T47D (cell line): Measurements from ENCODE around the gene NPTX1.

Experiments
- DNase-seq, 2 experiments: peaks; one replicate each; pipeline versions ENCODE4 v3.0.0 to v3.0.0-alpha.2; 2011 to 2012; ENCODE audit warnings: low read depth in 1 of 2, low spot score in 1 of 2
- JUND ChIP-seq: IDR thresholded peaks from 2 replicates; pipeline ENCODE4 v1.6.1; 2012; ENCODE audit warnings: low read depth
- in situ Hi-C: cut with HindIII; loops from 2 replicates; pipeline ENCODE4 v1.10.0; 2016; ENCODE audit warnings: low sequenced_read_pairs, low pct_unique_long_range_greater_than_20kb

The NPTX1 gene

GRCh38 chr17:80482555-80483308, 6.3 kb upstream of the NPTX1 start:
- in situ Hi-C loops: no loop called here
- TF ChIP-seq JUND: no peak
- DNase-seq: no peak

DNA sequence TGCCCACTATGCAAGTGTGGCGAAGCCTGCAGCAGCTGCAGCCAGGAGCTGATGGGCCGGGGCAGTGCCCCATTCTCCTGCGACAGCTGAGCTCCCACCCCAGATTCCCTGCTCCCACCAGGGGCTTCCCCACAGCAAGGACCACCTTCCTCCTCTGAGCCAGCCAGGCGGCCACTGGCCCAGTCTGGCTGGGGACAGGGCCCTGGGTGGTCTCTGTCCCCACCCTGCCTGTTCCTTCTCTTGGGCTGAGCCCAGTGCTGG, 5.6 kb upstream of the NPTX1 start:
- in situ Hi-C loops: no loop called here
- DNase-seq: no peak
- no peak for TF ChIP-seq JUND

GRCh38 chr17:80481284-80482057, 5.1 kb upstream of the NPTX1 start:
- in situ Hi-C loops: no loop called here
- no peak for TF ChIP-seq JUND
- DNase-seq: no peak

DNA sequence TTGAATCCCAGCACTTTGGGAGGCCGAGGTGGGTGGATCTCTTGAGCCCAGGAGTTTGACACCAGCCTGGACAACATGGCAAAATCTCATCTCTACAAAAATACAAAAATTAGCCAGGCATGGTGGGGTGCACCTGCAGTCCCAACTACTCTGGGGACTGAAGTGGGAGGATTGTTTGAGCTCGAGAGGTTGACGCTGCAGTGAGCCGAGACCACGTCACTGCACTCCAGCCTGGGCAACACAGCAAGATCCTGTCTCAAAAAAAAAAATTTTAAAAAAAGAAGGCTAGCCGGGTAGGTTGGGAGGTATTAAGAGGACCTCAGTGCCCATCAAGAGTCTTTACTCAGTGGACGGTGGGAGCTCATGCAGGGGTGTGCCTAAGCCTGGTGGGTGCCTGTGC, 3.8 kb upstream of the NPTX1 start:
- in situ Hi-C loops: no loop called here
- TF ChIP-seq JUND: no peak
- no peak for DNase-seq

DNA sequence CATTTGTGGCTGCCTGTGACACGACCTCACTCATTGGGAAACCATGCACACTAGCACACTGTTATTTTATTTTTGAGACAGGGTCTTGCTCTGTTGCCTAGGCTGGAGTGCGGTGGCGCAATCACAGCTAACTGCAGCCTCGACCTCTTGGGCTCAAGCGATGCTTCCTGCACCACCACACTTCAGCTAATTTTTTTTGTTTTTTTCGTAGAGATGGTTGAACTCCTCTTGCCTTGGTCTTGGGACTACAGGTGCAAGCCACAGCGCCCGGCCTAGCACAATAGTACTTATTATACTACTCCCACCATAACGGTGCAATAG, 2.8 kb upstream of the NPTX1 start:
- no peak for DNase-seq
- in situ Hi-C loops: no loop called here
- no peak for TF ChIP-seq JUND

DNA sequence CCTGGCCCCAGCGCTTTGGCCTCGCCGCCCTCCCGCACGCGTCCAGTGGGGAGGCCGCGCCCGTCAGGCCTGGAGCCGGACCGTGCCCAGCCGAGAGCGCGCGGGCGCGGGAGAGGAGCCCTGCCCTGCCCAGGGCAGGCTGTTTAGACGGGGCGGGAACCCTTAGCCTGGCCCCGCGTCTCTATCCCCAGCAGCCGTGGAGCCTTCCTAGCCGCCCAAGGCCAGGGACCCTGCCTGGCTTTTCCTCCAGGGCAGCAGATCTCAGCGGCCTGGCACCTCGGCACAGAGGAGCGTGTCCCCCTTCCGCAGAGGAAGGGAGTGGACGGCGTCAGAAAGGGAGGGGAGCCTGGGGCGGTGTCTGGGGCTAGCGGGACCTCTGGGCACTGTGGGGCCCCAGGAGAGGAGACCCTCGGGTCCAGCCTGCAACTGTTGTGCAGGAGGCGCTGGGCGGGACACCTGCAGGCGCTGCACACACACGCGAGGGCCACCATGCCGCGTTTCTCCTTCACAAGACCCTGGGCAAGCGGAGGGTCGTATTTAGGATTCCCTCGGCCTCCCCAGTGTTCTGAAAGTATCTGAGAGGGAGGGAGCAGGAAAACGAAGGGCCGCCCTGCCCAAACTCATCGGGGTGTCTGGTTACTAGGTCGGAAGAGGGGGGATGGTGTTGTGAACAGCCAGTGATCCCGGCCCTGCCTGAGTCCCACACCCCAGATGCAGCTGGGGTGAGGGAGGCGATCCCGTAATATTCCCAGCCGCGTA, 2.3 kb upstream of the NPTX1 start:
- DNase-seq: no peak
- in situ Hi-C loops: no loop called here
- no peak for TF ChIP-seq JUND

DNA sequence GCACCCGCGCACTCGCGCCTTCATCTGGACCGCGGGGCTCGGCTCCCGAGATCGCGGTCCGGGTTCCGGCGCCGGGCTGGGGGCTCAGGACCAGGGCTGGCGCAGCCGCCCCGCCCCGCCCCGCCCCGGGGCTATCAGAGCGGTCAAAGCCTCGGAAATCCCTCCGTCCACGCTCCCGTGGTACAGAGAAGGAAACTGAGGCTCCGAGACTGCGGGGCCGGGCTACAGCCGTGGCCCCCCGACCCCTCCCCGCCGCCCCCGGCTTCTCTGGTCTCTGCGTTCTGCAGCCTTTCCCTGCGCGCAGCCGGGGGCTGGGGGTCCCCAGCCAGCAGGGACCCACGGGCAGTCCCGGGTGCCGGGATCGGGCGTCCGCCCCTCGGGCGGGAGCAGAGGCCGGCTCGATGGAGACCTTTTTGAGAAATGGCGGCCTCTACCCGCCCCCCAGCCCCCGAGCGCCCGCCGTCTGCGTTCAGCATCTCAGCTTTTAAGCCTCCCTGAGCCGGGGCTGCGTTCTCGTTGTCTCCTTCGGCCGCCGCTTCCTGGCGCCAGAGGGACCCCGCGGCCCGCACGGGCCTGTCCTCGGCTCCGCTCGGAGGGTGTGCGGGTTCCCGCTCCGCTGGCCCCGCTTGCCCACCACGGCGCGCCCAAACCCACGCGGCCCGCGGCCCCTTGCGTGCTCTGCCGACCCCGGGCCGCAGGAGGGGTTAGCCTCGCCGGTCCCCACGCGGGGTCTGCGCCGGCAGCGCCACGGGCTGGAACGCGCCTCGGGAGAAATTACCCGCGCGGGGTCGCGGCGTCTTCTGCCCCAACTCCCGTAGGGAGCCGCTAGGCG, 1.5 kb upstream of the NPTX1 start:
- no peak for TF ChIP-seq JUND
- DNase-seq: no peak
- in situ Hi-C loops: no loop called here

DNA sequence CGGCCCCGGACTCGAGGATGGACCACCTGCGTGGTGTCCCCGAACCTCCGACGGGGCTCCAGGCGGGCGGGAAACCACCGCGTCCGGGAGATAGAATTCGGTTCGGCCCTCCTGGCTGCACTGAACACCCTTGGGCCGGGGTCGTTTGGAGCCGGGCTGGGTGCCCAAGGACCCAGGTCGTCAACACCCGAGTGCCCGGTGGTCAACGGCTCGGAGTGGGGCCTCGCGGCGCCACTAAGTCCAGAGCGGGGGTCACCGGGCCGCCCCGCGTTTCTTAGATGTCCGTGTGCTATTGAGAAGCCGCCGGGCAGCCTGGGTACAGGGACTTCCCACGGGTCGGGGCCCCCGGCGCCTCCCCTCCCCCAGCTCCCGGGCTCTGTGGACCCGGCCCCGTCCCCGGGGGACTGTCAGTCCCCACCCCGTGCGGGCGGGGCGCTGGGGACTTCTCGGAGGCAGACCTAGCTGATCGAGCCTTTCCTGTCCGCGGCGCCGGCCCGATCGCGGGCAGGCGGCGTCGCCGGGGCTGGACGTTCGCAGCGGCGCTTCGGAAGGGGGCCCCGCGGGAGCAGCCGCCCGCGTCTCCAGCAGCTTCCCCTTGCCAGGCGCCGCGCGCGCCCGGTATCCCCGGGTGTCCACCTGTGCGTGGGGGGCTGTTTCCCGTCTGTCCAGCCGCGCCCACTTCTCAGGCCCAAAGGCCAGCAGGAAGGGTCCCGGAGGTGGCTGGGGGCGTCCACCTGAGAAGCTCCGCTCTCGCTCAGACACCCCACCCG, 655 bp upstream of the NPTX1 start:
- DNase-seq: no peak
- in situ Hi-C loops: no loop called here
- TF ChIP-seq JUND: no peak

DNA sequence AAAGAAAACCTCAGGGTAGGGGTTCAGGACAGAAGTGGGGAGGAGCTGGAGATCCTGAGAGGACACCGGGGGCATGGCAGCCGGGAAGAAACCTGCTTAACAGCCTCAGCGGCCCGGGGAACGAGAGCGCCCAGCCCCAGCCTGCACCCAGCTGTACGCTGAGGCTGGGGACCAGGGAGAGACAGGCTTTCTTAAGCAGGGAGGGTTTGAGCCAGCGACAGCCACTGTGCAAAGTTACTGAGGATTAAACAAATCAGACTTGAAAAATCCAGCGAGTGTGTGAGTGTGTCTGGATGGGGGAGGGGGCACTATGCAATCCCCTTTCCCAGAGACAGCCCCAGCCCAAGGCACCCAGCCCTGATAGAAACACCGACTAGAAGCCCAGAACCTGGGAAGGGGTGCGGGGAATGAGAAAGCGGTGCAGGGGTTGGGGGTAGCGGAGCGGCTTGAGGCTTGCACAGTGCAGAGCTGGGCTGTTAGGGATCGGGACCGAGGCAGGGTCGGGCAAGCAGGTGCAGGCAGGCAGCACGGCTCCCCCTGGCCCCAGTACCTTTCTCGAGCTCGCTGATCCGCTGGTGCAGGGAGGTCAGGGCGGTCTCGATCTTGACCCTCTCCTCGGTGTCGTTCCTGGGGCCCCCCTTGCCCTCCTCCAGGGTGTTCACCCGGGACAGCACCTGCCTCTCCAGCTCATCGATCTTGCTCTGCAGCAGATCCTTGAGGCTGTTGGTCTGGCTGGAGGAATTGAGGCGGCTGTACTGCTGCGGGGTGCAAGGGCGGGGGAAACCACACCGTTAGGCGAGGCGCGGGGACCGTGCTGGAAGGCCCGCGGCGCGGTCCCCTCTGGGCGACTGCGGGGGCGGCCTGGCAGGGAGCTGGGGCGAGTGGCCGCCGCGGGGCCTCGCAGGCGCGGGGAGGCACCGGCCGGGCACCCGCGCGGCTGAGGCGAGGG, 1.2 kb downstream of the NPTX1 start:
- no peak for TF ChIP-seq JUND
- peak in 1 of 2 experiments; percentile 33 for DNase-seq
- in situ Hi-C loops: no loop called here

- peak; percentile 75 to 79 for DNase-seq
- in situ Hi-C loops: no loop called here
- no peak for TF ChIP-seq JUND
Observed at GRCh38 chr17:80474231-80474960, 2.0 kb downstream of the NPTX1 start.

- no peak for DNase-seq
- TF ChIP-seq JUND: no peak
- in situ Hi-C loops: no loop called here
Observed at GRCh38 chr17:80473701-80474100, 2.7 kb downstream of the NPTX1 start.
